ENCODE data around the gene CHD3.

CHD3 gene

DNA sequence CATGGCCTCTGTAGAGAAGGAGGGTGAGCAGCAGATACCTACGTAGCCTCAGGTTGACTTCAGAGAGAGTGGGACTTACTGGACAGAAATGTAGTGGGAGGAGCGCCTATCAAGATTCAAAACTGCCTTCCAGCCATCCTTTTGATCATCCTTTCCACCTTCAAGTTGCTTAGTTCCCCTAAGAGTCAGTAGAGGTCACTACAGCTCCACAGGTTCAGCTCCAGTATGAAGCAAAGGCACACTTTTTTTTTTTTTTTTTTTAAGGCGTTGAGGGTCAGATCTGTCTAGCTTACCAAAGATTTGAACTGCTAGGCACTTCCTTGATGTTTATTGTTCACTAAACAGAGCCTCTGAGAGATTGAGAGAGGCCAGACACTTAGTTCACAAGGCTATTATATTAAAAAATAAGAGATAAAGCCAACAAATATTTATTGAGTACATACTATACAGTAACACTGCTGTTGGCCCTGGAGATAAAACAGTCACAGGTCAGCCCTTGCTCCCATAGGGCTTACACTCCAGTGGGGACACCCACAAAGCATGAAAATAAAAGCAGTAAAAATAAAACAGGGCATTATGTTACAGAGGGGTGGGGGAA, 24.4 kb downstream of the CHD3 start:
- no peak for DNase-seq (ENCODE audit: low read depth)
- no peak overlapping the region for H3K4me3 ChIP-seq (ENCODE audit: control insufficient read depth, low read depth, low read length)
- TF ChIP-seq, protein P1, sequence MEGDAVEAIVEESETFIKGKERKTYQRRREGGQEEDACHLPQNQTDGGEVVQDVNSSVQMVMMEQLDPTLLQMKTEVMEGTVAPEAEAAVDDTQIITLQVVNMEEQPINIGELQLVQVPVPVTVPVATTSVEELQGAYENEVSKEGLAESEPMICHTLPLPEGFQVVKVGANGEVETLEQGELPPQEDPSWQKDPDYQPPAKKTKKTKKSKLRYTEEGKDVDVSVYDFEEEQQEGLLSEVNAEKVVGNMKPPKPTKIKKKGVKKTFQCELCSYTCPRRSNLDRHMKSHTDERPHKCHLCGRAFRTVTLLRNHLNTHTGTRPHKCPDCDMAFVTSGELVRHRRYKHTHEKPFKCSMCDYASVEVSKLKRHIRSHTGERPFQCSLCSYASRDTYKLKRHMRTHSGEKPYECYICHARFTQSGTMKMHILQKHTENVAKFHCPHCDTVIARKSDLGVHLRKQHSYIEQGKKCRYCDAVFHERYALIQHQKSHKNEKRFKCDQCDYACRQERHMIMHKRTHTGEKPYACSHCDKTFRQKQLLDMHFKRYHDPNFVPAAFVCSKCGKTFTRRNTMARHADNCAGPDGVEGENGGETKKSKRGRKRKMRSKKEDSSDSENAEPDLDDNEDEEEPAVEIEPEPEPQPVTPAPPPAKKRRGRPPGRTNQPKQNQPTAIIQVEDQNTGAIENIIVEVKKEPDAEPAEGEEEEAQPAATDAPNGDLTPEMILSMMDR (IDR thresholded peaks at IDR 0.05; ENCODE audit: control insufficient read depth, insufficient read depth, low read depth, low read length, missing control alignments), result peak; percentile 79

DNA sequence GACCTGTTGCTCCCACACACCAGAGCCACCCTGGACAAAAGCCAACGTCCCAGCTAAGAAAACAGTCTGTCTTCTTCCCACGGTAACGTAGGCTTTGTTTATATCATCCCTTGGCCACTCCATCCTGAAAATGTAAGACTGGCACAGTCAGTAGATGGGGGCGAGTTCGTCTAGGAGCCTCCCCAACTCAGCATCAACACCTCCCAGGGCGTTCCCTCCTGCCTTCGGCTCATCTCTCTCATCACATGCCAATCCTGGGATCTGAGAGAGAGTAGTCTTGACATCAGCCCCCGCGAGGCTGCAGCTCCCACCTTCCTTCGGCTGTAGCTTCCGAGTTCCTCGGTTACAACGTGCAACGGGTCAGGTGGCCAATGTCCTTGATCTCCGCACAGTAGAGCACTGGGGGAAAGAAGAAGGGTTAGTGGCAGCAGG, 26.6 kb downstream of the CHD3 start:
- H3K4me3 ChIP-seq (ENCODE audit: control insufficient read depth, low read depth, low read length), result peak overlapping the region; percentile 49
- no peak for DNase-seq (ENCODE audit: low read depth)
- TF ChIP-seq, protein P1 (IDR thresholded peaks at IDR 0.05; ENCODE audit: control insufficient read depth, insufficient read depth, low read depth, low read length, missing control alignments), result no peak

DNA sequence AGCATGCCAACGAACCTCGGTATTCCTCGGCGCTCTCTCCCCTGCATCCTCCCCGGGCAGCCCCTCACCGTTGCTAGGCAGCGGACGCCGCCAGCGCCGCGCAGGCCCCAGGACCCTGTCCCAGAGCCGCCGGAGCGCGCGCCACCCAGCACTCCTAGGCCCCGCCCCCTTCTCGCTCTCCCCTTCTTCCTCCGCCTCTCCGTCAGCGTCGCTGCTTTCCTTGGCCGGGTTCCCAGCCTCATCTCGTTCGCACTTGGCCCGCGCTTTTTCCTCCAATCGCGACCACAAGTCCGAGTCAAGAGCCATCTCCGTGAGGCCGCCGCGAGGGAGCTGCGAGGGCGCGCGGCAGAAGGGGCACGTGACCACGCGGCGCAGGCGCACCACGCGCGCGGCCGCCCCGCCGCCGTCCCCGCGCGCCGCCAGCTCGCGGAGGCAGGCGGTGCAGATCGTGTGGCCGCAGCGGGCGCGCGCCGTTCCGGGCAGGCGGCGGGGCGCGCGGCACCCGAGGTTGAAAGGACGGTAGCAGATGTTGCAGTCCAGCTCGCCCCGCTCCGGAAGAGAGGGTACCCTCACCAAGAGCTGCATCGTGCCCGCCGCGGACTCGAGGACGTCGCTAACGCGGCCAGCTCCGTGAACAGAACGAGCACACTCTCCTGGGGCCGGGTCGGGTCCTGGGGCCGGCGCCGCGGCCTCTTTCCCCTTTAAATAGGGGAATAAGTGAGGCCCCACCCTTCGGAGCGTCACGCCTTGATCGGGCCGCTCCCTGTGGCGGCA, 27.2 kb downstream of the CHD3 start, which contains the start of gene RNF227:
Gene RNF227, minus strand, starts transcription at position 679 of the 774 bp plus-strand sequence. Its CDS starts 94 bp downstream, at position 585.
- peak; percentile 76 for DNase-seq (ENCODE audit: low read depth)
- peak within 1 kb of the TSS; percentile 50 for H3K4me3 ChIP-seq (ENCODE audit: control insufficient read depth, low read depth, low read length)
- TF ChIP-seq, protein P1 (IDR thresholded peaks at IDR 0.05; ENCODE audit: control insufficient read depth, insufficient read depth, low read depth, low read length, missing control alignments), result no peak

DNA sequence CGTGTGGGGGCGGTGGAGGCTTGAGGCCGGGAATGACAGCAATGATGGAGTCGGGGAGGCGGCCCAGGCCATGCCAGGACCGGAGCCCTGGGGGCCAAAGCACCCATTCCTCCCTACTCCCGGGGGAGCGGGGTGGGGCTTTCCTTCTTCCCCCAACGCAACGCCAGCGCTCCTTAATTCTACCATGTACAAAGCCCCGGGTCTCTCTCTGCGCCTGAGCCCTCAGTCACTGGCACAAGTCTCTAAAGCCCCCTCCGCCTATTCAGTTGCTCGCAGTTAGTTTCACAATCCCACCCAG, 27.7 kb downstream of the CHD3 start:
- H3K4me3 ChIP-seq (ENCODE audit: control insufficient read depth, low read depth, low read length), result peak overlapping the region; percentile 50
- no peak for DNase-seq (ENCODE audit: low read depth)
- TF ChIP-seq, protein P1 (IDR thresholded peaks at IDR 0.05; ENCODE audit: control insufficient read depth, insufficient read depth, low read depth, low read length, missing control alignments), result no peak

DNA sequence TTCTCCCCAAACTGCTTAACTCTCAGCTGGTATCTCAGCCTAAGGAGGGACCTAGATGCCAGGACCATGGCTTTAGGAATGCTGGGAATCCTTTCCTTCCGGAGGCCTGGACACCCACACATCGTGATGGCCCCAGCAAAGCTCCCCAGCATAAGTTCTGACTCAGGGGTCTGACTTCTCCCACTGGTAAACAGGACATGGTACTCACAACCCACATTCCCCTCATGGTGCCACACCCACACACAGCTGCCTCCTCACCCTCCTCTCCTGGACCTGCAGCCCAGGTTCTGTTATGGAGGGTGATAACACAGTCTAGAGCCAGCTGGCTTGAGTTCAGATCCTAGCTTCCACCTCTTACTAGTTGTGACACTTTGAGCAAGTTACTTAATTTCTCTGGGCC, 28.2 kb downstream of the CHD3 start:
- TF ChIP-seq, protein P1 (IDR thresholded peaks at IDR 0.05; ENCODE audit: control insufficient read depth, insufficient read depth, low read depth, low read length, missing control alignments), result no peak
- DNase-seq (ENCODE audit: low read depth), result no peak
- no peak overlapping the region for H3K4me3 ChIP-seq (ENCODE audit: control insufficient read depth, low read depth, low read length)

DNA sequence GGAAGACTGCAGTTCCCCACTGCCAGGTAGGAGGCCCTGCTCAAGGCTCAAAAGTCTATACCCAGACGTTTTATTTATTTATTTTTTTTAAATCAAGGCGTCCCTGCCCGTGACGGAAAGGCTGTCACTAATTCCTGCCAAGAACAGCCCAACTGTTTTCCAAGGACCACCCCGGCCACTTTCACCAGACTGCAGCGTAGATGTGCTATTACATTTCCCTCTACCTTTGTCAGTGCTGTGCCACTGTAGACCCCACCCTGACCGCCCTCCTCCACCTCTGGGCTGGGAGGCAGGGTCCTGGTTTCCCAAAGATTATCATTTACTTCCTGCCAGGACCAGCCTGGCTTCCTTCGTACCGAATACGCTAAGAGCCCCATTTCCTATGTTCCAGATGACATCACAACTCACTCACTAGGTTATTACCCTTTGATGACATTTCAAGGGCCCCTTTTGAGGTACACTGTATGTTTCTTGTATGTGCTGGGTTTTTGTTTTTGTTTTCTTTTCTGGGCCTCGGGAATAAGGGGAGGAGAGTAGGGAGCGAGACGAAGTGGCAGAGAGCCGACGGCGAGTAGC, 33.8 kb downstream of the CHD3 start:
- TF ChIP-seq, protein P1 (IDR thresholded peaks at IDR 0.05; ENCODE audit: control insufficient read depth, insufficient read depth, low read depth, low read length, missing control alignments), result no peak
- no peak for DNase-seq (ENCODE audit: low read depth)
- peak overlapping the region; percentile 46 for H3K4me3 ChIP-seq (ENCODE audit: control insufficient read depth, low read depth, low read length)

Measured in AG09309 (cell line).